HepG2 (cell line): ENCODE measurements around the gene THPO. TPM values are rescaled to one million over a fixed set of nuclear protein-coding genes. Genes with fewer than 3 reads are reported as not detected.

Experiments
- ELF1 ChIP-seq: sonication (generic); formaldehyde crosslinking; IDR thresholded peaks from 2 replicates; pipeline ENCODE4 v1.4.0; 2020; ENCODE audit warnings: missing genetic modification reagents
- ELF3 ChIP-seq: IDR thresholded peaks from 2 replicates; pipeline ENCODE4 v1.6.1; 2016; ENCODE audit warnings: missing genetic modification reagents, missing compliant biosample characterization
- ERF ChIP-seq: IDR thresholded peaks from 2 replicates; pipeline ENCODE4 v1.6.1; 2018; ENCODE audit warnings: missing biosample characterization, missing genetic modification reagents
- FOXK1 ChIP-seq: sonication (generic); formaldehyde crosslinking; IDR thresholded peaks from 2 replicates; pipeline ENCODE4 v1.4.0; 2020; ENCODE audit warnings: low read depth, missing genetic modification reagents, borderline replicate concordance
- GABPA ChIP-seq, 2 experiments: IDR thresholded peaks; 2 replicates each; pipeline ENCODE4 v1.6.1; 2011 to 2016; ENCODE audit warnings: low read depth in 2 of 2, low read length in 1 of 2, missing biosample characterization in 1 of 2, missing genetic modification characterization in 1 of 2
- GATAD2A ChIP-seq: IDR thresholded peaks from 2 replicates; pipeline ENCODE4 v1.6.1; 2016
- GMEB1 ChIP-seq: sonication (generic); formaldehyde crosslinking; IDR thresholded peaks from 2 replicates; pipeline ENCODE4 v1.5.1; 2020; ENCODE audit warnings: missing genetic modification reagents, mild to moderate bottlenecking, borderline replicate concordance
- HDAC1 ChIP-seq: sonication (generic); formaldehyde crosslinking; IDR thresholded peaks from 2 replicates; pipeline ENCODE4 v1.5.1; 2020; ENCODE audit warnings: mild to moderate bottlenecking, missing genetic modification reagents
- HOXA5 ChIP-seq: sonication (generic); formaldehyde crosslinking; IDR thresholded peaks from 2 replicates; pipeline ENCODE4 v1.4.0; 2020; ENCODE audit warnings: missing genetic modification reagents
- IKZF5 ChIP-seq: IDR thresholded peaks from 2 replicates; pipeline ENCODE4 v1.6.1; 2018; ENCODE audit warnings: missing genetic modification reagents, mild to moderate bottlenecking, missing compliant biosample characterization
- MLLT10 ChIP-seq: sonication (generic); formaldehyde crosslinking; IDR thresholded peaks from 2 replicates; pipeline ENCODE4 v1.4.0; 2020; ENCODE audit warnings: missing genetic modification reagents
- MXD3 ChIP-seq: IDR thresholded peaks from 2 replicates; pipeline ENCODE4 v1.6.1; 2016; ENCODE audit warnings: mild to moderate bottlenecking, missing biosample characterization, missing genetic modification reagents
- PHF20 ChIP-seq: sonication (generic); formaldehyde crosslinking; IDR thresholded peaks from 2 replicates; pipeline ENCODE4 v1.5.0; 2020; ENCODE audit warnings: mild to moderate bottlenecking, missing genetic modification reagents
- PHF21A ChIP-seq: sonication (generic); formaldehyde crosslinking; IDR thresholded peaks from 2 replicates; pipeline ENCODE4 v1.5.0; 2020; ENCODE audit warnings: mild to moderate bottlenecking, missing genetic modification reagents
- SIN3B ChIP-seq: fragments of 150-350 bp; IDR thresholded peaks from 2 replicates; pipeline ENCODE4 v1.6.1; 2014; ENCODE audit warnings: low read length
- SMARCC2 ChIP-seq: fragments of 450-650 bp; IDR thresholded peaks from 2 replicates; pipeline ENCODE4 v1.6.1; 2017; ENCODE audit warnings: antibody characterized with exemption, mild to moderate bottlenecking
- TCF7 ChIP-seq: sonication (generic); IDR thresholded peaks from 2 replicates; pipeline ENCODE4 v1.6.1; 2016; ENCODE audit warnings: antibody characterized with exemption, low read depth
- YEATS4 ChIP-seq: sonication (generic); formaldehyde crosslinking; IDR thresholded peaks from 2 replicates; pipeline ENCODE4 v1.4.0; 2020; ENCODE audit warnings: missing genetic modification reagents, borderline replicate concordance
- ZBTB21 ChIP-seq: sonication (generic); formaldehyde crosslinking; IDR thresholded peaks from 2 replicates; pipeline ENCODE4 v1.4.0; 2020; ENCODE audit warnings: missing genetic modification reagents
- ZKSCAN8 ChIP-seq: IDR thresholded peaks from 2 replicates; pipeline ENCODE4 v1.6.1; 2016; ENCODE audit warnings: borderline replicate concordance, missing genetic modification reagents, missing compliant biosample characterization
- ZNF264 ChIP-seq: sonication (generic); formaldehyde crosslinking; IDR thresholded peaks from 2 replicates; pipeline ENCODE4 v1.4.0; 2020; ENCODE audit warnings: missing genetic modification reagents
- ZNF335 ChIP-seq: sonication (generic); formaldehyde crosslinking; IDR thresholded peaks from 2 replicates; pipeline ENCODE4 v1.4.0; 2020; ENCODE audit warnings: missing genetic modification reagents
- ZNF557 ChIP-seq: sonication (generic); formaldehyde crosslinking; IDR thresholded peaks from 2 replicates; pipeline ENCODE4 v1.4.0; 2020; ENCODE audit warnings: missing genetic modification reagents
- ZNF710 ChIP-seq: sonication (generic); formaldehyde crosslinking; IDR thresholded peaks from 2 replicates; pipeline ENCODE4 v1.5.0; 2020; ENCODE audit warnings: mild to moderate bottlenecking, missing genetic modification reagents, borderline replicate concordance
- polyA plus RNA-seq, 8 experiments: library from polyadenylated mRNA; depleted of rRNA in 3 of 8; stranded (reverse) in 7 of 8; unstranded in 1 of 8; fragments of >200 nt; fragmentation: Illumina TruSeq in 4 of 8; extraction: Trizol in 4 of 8; gene quantifications; 2 replicates each; pipeline versions ENCODE4 v1.2.1 to v1.2.3, GENCODE V29; 2011 to 2016; ENCODE audit warnings: low read depth in 4 of 8, missing spikeins in 1 of 8, mixed read lengths in 1 of 8; ENCODE audit not compliant: insufficient read depth in 1 of 8
- total RNA-seq, 5 experiments: library from RNA; depleted of rRNA; stranded (reverse); fragments of >200 nt; fragmentation: Illumina TruSeq; extraction: Trizol; gene quantifications; 2 replicates each; pipeline ENCODE4 v1.2.3, GENCODE V29; 2016; ENCODE audit warnings: low read depth in 1 of 5

The THPO gene
- total and polyA plus RNA-seq, 2 of the 13 experiments (the other 11 are each of a cell fraction or from before 2014, with no cell fraction given), result 2.8 to 4.8 TPM

GRCh38 chr3:184377882-184378445 lies at the start of gene THPO (continued):
- peak; percentile 90 for TF ChIP-seq HDAC1
- TF ChIP-seq ERF (CRISPR knock-in tag), result peak; percentile 82; the same call in 1 of the 2 replicates
- TF ChIP-seq SIN3B, result 0 out of 2 replicates have a peak, but pooled peaks have one; percentile 23
- TF ChIP-seq ELF3 (CRISPR knock-in tag), result peak; percentile 49
- TF ChIP-seq ZBTB21 (CRISPR knock-in tag), result peak; percentile 43; the same call in 1 of the 2 replicates
- peak; percentile 69 for TF ChIP-seq ELF1 (CRISPR knock-in tag)
- TF ChIP-seq PHF21A (CRISPR knock-in tag), result peak; percentile 70; the same call in 1 of the 2 replicates
- peak; percentile 33; the same call in 1 of the 2 replicates for TF ChIP-seq ZNF264 (CRISPR knock-in tag)
- TF ChIP-seq FOXK1 (CRISPR knock-in tag), result peak; percentile 41; the same call in 1 of the 2 replicates
- TF ChIP-seq ZNF335 (CRISPR knock-in tag), result peak; percentile 95
- TF ChIP-seq SMARCC2, result no peak
- peak; percentile 76 for TF ChIP-seq HOXA5 (CRISPR knock-in tag)
- TF ChIP-seq ZNF557, result no peak
- TF ChIP-seq ZNF710, result no peak; the same call in 1 of the 2 replicates
- peak; percentile 46; the same call in 1 of the 2 replicates for TF ChIP-seq MXD3 (CRISPR knock-in tag)
- peak; percentile 72 for TF ChIP-seq PHF20 (CRISPR knock-in tag)
- no peak for TF ChIP-seq TCF7
- TF ChIP-seq GABPA (IDR thresholded peaks at IDR 0.05; ENCODE audit: low read depth, low read length), result peak; percentile 70
- TF ChIP-seq GABPA (CRISPR knock-in tag; IDR thresholded peaks at IDR 0.05; ENCODE audit: low read depth), result peak; percentile 95
- TF ChIP-seq YEATS4 (CRISPR knock-in tag), result peak; percentile 92
- peak; percentile 74 for TF ChIP-seq IKZF5 (CRISPR knock-in tag)
- peak; percentile 37; the same call in 1 of the 2 replicates for TF ChIP-seq GMEB1 (CRISPR knock-in tag)
- TF ChIP-seq ZKSCAN8 (CRISPR knock-in tag), result peak; percentile 61; the same call in 1 of the 2 replicates
- TF ChIP-seq GATAD2A (CRISPR knock-in tag), result 0 out of 2 replicates have a peak, but pooled peaks have one; percentile 22
- no peak for TF ChIP-seq MLLT10 (CRISPR knock-in tag)
